WERI-Rb-1 (cell line): ENCODE data around the gene ZBED4.

Experiments used
- DNase-seq: peaks from one replicate; pipeline ENCODE4 v3.0.0-alpha.2; 2020
- H3K27ac ChIP-seq: fragments of 250-450 bp; sonication (Bioruptor Pico); 2 replicates; pipeline ENCODE4 v1.5.1; 2020; ENCODE audit warnings: mild to moderate bottlenecking, moderate library complexity
- H3K27me3 ChIP-seq: fragments of 250-450 bp; sonication (Bioruptor Pico); 2 replicates; pipeline ENCODE4 v1.5.1; 2021; ENCODE audit warnings: mild to moderate bottlenecking, low read depth, moderate library complexity; ENCODE audit not compliant: insufficient read depth, severe bottlenecking
- H3K36me3 ChIP-seq: fragments of 250-450 bp; sonication (Bioruptor Pico); 2 replicates; pipeline ENCODE4 v1.5.1; 2020; ENCODE audit warnings: mild to moderate bottlenecking, moderate library complexity
- H3K4me3 ChIP-seq: 2 replicates; pipeline ENCODE4 v1.5.1; 2011; ENCODE audit warnings: low read depth, mild to moderate bottlenecking, control low read depth, low read length
- H3K9me3 ChIP-seq: fragments of 250-450 bp; sonication (Bioruptor Pico); 2 replicates; pipeline ENCODE4 v1.5.1; 2021; ENCODE audit warnings: mild to moderate bottlenecking, moderate library complexity; ENCODE audit not compliant: severe bottlenecking
- TF ChIP-seq, protein P1 (sequence below): IDR thresholded peaks from 2 replicates; pipeline ENCODE4 v1.5.1; 2011; ENCODE audit warnings: low read depth, mild to moderate bottlenecking, control low read depth, inconsistent platforms, low read length

The ZBED4 gene

DNA sequence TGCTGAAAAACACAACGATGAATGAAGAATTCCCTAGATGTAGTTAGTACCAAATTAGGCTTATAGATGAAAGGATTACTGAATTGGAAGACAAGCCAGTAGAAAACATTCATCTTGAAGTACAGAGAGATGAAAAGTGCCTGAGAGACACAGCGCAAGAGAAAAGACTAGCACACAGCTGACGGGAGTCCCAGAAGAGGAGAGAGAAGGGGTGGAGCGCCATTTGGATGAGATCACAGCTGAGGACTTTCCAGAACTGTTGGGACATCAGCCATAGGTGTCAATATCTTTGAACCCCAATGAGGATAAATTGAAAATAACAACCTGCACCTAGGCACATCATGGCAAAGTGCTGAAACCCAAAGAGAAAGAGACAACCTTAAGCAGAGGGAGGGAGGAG is 39.4 kb downstream of the ZBED4 start:
- Histone ChIP-seq H3K9me3 (no peaks in the 10 kb centered on the region), H3K27me3 (no peaks in the 10 kb centered on the region), H3K36me3 (peaks cover 46% of the 10 kb centered on the region)

DNA sequence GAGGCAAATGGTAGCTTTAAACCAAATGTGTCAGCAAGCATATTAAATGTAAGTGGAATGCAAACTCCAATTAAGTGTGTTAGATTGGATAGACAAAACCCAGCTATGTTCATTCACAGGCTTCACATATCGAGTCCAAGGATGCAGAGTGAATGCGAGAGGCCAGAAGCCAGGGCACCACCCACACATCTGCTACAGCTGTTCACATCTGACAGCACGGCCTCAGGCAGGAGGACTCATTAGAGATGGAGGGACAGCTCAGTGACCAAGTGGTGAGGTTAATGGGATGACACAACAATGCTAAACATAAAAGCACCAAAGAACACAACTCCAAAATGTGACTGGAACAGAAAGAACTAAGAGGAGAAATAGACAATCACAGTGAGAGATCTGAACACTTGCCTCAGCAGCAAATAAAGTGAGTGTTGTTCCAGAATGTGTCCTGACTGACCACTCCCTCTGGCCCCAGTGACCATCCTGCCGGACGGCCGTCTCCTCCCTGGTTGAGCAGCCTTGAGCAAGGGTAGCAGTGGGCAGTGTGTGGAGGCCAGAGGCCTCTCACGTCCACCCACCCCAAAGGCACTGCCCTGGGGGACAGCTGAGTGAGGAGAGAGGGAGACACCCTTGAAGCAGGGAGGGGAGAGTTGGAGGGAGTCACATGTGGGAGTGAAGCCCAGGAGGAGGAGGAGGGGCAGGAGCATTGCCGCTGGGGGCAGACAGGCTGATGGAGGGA is 40.8 kb downstream of the ZBED4 start:
- TF ChIP-seq, protein P1, sequence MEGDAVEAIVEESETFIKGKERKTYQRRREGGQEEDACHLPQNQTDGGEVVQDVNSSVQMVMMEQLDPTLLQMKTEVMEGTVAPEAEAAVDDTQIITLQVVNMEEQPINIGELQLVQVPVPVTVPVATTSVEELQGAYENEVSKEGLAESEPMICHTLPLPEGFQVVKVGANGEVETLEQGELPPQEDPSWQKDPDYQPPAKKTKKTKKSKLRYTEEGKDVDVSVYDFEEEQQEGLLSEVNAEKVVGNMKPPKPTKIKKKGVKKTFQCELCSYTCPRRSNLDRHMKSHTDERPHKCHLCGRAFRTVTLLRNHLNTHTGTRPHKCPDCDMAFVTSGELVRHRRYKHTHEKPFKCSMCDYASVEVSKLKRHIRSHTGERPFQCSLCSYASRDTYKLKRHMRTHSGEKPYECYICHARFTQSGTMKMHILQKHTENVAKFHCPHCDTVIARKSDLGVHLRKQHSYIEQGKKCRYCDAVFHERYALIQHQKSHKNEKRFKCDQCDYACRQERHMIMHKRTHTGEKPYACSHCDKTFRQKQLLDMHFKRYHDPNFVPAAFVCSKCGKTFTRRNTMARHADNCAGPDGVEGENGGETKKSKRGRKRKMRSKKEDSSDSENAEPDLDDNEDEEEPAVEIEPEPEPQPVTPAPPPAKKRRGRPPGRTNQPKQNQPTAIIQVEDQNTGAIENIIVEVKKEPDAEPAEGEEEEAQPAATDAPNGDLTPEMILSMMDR, result no peak
- no peak for DNase-seq

More for the DNA sequence above, 39.4 kb downstream of the ZBED4 start:
- TF ChIP-seq, protein P1, result no peak
- DNase-seq, result no peak
- no peak overlapping the region for H3K4me3 ChIP-seq
- H3K27ac ChIP-seq, result no peak overlapping the region

DNA sequence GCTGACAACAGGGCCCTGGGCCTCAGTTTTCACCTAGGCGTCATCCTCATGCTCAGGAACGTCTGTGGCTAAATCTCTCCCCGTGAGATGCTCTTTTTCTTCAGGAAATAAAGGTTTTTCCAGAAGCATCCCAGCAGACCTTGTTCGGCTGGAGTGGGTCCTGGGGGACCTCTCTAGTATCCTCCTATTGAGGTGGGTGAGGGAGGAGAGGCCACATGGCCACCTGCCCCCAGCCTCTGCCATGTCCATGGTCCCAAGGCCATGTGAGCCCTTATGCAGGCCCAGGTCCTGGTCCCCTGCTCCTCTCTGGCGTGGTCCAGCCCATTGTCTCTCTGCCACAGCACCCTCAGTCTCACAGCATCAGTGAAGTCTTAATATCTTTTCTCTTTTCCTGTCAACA is 42.6 kb downstream of the ZBED4 start:
- Histone ChIP-seq H3K9me3 (no peaks in the 10 kb centered on the region), H3K4me3 (no peak overlapping the region), H3K27ac (no peak overlapping the region), H3K36me3 (peaks cover 32% of the 10 kb centered on the region), H3K27me3 (no peaks in the 10 kb centered on the region)
- no peak for DNase-seq
- TF ChIP-seq, protein P1, result no peak

More for the DNA sequence above, 40.8 kb downstream of the ZBED4 start:
- Histone ChIP-seq H3K27me3 (no peaks in the 10 kb centered on the region), H3K27ac (no peak overlapping the region), H3K9me3 (no peaks in the 10 kb centered on the region), H3K36me3 (peaks cover 38% of the 10 kb centered on the region), H3K4me3 (no peak overlapping the region)

DNA sequence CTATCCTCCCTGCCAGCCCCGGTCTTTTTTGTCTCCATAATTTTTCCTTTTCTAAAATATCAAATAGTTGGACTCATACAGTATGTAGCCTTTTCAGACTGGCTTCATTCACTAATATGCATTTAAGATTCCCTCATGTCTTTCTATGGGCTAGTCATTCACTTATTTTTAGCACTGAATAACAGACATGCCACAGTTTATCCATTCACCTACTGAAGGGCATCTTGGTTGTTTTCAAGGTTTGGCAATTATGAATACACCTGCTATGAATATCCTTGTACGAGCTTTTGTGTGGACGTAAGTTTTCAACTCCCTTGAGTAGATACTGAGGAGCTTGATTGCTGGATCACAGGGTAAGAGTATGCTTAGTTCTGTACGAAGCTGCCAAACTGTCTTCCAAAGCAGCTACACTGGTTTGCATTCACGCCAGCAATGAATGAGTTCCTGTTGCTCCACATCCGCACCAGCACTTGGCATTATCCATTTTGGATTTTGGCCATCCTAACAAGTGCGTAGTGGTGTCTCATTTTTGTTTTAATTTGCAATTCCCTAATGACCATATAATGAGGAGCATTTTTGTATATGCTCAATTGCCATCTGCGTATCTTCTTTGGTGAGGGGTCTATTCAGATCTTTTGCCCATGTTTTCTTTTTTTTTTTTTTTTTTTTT is 43.5 kb downstream of the ZBED4 start:
- TF ChIP-seq, protein P1, result no peak
- peaks cover 30% of the 10 kb centered on the region for H3K36me3 ChIP-seq
- H3K27me3 ChIP-seq, result no peaks in the 10 kb centered on the region
- no peak overlapping the region for H3K27ac ChIP-seq
- no peak for DNase-seq
- H3K9me3 ChIP-seq, result no peaks in the 10 kb centered on the region
- no peak overlapping the region for H3K4me3 ChIP-seq

DNA sequence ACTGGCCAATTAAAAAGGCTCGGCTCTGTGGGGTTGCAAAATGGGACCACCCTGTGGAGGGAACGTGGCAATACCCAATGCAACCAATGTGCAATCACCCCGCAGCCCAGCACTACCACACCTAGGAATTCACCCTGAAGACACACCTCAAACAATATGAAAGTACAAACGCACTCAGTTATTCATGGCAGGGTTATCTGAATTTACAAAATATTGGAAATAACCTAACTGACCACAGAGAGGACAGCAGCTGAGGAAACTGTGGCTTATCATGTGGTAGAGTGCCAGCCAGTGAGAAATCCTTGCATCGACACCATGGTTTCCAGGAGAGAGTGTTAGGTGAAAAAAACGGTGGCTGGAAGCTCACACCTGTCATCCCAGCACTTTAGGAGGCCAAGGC is 45.9 kb downstream of the ZBED4 start:
- DNase-seq, result no peak
- Histone ChIP-seq H3K36me3 (peaks cover 37% of the 10 kb centered on the region), H3K27me3 (no peaks in the 10 kb centered on the region), H3K4me3 (no peak overlapping the region), H3K27ac (no peak overlapping the region), H3K9me3 (no peaks in the 10 kb centered on the region)
- TF ChIP-seq, protein P1, result no peak
